PFSK-1 (cell line): ENCODE results near the gene HIGD1C.

Source experiments
- POLR2AphosphoS5 ChIP-seq: IDR thresholded peaks from 2 replicates; pipeline ENCODE4 v1.6.1; 2012; ENCODE audit warnings: low read depth, mild to moderate bottlenecking, control low read depth, low read length, moderate library complexity
- REST ChIP-seq, 2 experiments: IDR thresholded peaks; 2 replicates each; pipeline versions ENCODE4 v1.6.1 to v1.8.0; 2011 to 2012; ENCODE audit warnings: low read depth in 2 of 2, low read length in 2 of 2, control low read depth in 1 of 2, inconsistent platforms in 1 of 2, mild to moderate bottlenecking in 1 of 2, moderate library complexity in 1 of 2; ENCODE audit not compliant: insufficient read depth in 1 of 2
- SIN3A ChIP-seq: IDR thresholded peaks from 2 replicates; pipeline ENCODE4 v1.6.1; 2012; ENCODE audit warnings: mild to moderate bottlenecking, low read length, moderate library complexity, borderline replicate concordance; ENCODE audit not compliant: insufficient read depth
- TAF1 ChIP-seq: IDR thresholded peaks from 2 replicates; pipeline ENCODE4 v1.6.1; 2012; ENCODE audit warnings: low read length, control low read depth, borderline replicate concordance; ENCODE audit not compliant: insufficient read depth

- TF ChIP-seq POLR2AphosphoS5, result no peak
- no peak for TF ChIP-seq REST (IDR thresholded peaks at IDR 0.05; ENCODE audit: insufficient read depth in 1 of 2, low read depth in 2 of 2, low read length in 2 of 2)
- no peak for TF ChIP-seq SIN3A
- no peak for TF ChIP-seq TAF1
These were observed 59.6 kb downstream of the HIGD1C start for GRCh38 chr12:51011955-51012354.
